AG04450 (cell line): ENCODE measurements around the gene UNKL. TPM values are rescaled to one million over a fixed set of nuclear protein-coding genes. Genes with fewer than 3 reads are reported as not detected.

Source experiments
- CTCF ChIA-PET: fragments of 300-600, 350-600 bp; formaldehyde crosslinking; extraction: SDS; loops from one replicate; lab custom pipeline; 2022; ENCODE audit warnings: antibody characterized with exemption, inconsistent platforms; lab: Charles Lee
- POLR2A ChIA-PET: fragments of 350-600 bp; formaldehyde crosslinking; extraction: SDS; loops from one replicate; lab custom pipeline; 2021; ENCODE audit warnings: antibody characterized with exemption, inconsistent platforms; lab: Yijun Ruan, JAX
- DNase-seq: peaks from one replicate; pipeline ENCODE4 v3.0.0-alpha.2; 2011; ENCODE audit warnings: low read depth, low spot score
- H3K27ac ChIP-seq: one replicate; pipeline ENCODE4 v1.5.1; 2012; ENCODE audit warnings: low read depth, low read length, control low read depth
- H3K27me3 ChIP-seq: one replicate; pipeline ENCODE4 v1.6.0; 2012; ENCODE audit warnings: low read length; ENCODE audit not compliant: control insufficient read depth, insufficient read depth
- H3K4me3 ChIP-seq: 2 replicates; pipeline ENCODE4 v1.5.1; 2011; ENCODE audit warnings: mild to moderate bottlenecking, low read depth, low read length, control low read depth
- H3K9me3 ChIP-seq: 2 replicates; pipeline ENCODE4 v1.5.1; 2012; ENCODE audit warnings: low read length; ENCODE audit not compliant: control insufficient read depth, insufficient read depth
- polyA plus RNA-seq: library from polyadenylated mRNA; depleted of rRNA; stranded (reverse); fragments of >200 nt; gene quantifications from 2 replicates; pipeline ENCODE4 v1.2.3, GENCODE V29; 2011
- TF ChIP-seq, protein P1 (sequence below): IDR thresholded peaks from 2 replicates; pipeline ENCODE4 v1.5.1; 2011; ENCODE audit warnings: low read depth, low read length, control low read depth, inconsistent platforms

The UNKL gene
- polyA plus RNA-seq, 1 experiment, result 7.6 TPM

DNA sequence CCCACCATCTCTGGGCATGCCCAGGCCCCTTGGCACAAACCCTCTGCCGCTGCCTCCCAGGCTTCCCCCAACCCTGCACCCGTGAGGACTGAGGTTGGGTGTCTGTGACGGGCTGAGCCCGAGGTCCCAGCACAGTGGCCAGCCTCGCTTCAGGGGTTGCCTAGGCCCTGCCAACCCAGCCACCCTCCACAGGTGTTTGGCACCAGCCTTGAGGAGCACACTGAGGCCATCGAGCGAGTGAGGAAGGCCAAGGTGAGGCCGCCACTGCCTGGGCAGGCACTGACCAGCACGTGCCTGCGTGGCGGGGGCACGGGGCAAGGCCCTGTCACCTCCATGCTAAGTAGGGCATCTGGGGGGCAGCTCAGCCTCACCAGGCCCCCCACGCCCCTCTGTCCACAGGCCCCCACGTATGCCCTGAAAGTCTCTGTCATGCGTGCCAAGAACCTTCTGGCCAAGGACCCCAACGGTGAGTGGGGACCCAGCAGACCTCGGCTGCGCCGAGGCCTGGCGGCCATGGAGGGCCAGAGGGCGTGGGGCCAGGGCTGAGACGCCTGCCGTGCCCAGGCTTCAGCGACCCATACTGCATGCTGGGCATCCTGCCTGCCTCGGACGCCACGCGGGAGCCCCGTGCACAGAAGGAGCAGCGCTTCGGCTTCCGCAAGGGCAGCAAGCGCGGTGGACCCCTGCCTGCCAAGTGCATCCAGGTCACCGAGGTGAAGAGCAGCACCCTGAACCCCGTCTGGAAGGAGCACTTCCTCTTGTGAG, 73.6 kb downstream of the UNKL start:
- ChIA-PET CTCF (no interaction called here), POLR2A (no interaction called here)
- no peaks in the 10 kb centered on the region; the same call in 1 of the 2 replicates for H3K9me3 ChIP-seq
- no peak for DNase-seq
- H3K27me3 ChIP-seq, result peaks cover 7% of the 10 kb centered on the region
- TF ChIP-seq, protein P1, sequence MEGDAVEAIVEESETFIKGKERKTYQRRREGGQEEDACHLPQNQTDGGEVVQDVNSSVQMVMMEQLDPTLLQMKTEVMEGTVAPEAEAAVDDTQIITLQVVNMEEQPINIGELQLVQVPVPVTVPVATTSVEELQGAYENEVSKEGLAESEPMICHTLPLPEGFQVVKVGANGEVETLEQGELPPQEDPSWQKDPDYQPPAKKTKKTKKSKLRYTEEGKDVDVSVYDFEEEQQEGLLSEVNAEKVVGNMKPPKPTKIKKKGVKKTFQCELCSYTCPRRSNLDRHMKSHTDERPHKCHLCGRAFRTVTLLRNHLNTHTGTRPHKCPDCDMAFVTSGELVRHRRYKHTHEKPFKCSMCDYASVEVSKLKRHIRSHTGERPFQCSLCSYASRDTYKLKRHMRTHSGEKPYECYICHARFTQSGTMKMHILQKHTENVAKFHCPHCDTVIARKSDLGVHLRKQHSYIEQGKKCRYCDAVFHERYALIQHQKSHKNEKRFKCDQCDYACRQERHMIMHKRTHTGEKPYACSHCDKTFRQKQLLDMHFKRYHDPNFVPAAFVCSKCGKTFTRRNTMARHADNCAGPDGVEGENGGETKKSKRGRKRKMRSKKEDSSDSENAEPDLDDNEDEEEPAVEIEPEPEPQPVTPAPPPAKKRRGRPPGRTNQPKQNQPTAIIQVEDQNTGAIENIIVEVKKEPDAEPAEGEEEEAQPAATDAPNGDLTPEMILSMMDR, result no peak
- H3K4me3 ChIP-seq, result no peak overlapping the region
- H3K27ac ChIP-seq, result no peak overlapping the region

DNA sequence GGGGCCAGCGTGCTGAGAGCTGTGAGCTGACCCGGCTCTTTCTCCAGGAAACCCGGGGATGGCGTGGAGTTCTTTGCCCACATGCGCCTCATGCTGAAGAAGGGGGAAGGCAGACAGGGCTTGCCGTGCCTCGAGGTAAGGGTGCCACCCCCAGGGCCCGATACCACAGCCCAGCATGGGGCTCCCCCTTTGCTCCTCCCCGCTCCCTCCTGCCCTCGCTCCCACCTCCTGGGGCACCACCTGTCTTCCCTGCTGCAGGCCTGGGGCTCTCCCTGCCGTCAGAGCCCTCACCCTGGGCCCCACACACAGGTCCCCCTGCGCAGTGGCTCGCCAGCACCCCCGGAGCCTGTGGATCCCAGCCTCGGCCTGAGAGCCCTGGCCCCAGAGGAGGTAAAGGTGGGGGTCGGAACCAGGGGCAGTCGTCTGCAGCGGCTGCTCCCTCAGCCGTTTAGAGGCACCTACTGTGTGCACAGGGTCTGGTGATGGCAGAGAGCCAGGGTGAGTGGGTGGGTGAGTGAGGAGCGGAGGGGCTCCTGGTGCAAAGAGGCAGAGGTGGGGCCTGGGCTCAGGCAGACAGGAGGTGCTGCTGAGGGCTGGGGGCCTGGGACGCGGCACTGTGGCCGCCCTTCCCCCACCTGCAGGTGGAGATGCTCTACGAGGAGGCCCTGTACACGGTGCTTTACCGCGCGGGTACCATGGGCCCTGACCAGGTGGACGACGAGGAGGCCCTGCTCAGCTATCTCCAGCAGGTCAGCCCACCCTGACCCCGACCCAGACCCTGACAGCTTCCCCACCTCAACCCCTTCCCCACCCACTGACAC, 75.4 kb downstream of the UNKL start:
- no peak for DNase-seq
- H3K9me3 ChIP-seq, result no peaks in the 10 kb centered on the region; the same call in 1 of the 2 replicates
- TF ChIP-seq, protein P1, result no peak
- ChIA-PET CTCF (no interaction called here), POLR2A (no interaction called here)
- peaks cover 26% of the 10 kb centered on the region for H3K27me3 ChIP-seq
- H3K27ac ChIP-seq, result no peak overlapping the region
- H3K4me3 ChIP-seq, result no peak overlapping the region

DNA sequence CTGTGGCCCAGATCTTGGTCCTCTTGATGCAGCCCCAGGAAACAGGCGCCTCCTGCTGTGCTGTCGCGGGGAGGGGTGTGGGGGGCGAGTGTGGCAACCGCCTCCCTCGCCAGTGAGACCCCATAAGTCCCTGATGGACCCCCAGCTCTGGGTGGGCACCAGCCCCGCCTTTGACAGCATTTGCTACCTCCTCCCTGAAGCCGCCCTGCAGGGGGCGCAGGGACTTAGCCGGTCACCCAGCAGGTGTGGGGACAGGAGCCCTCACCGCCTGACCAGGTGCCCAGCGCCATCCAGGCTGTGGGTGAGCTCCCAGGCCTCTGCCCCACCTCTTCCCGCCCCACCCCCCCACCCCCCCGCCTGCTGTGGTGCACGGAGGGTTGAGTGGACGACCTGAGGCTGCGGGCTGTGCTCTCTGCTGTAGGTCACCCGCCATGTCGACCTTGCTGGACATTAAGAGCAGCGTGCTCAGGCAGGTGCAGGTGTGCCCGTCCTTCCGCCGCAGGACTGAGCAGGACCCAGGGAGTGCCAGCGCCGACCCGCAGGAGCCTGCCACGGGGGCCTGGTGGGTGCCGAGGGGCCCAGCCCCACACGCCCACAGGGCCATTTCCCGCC, 76.3 kb downstream of the UNKL start:
- TF ChIP-seq, protein P1, result peak; percentile 30; the same call in 1 of the 2 replicates
- POLR2A ChIA-PET, result interaction anchor here (0.8 kb wide), 1 partner anchor 29 kb away, joined by 3 read pairs; the partner anchor contains the start of gene UBE2I
- CTCF ChIA-PET, result interaction anchor here (1.4 kb wide), 1 partner anchor 25 kb away, joined by 4 read pairs; no protein-coding TSS in a partner anchor
- no peak overlapping the region for H3K4me3 ChIP-seq
- H3K27me3 ChIP-seq, result peaks cover 30% of the 10 kb centered on the region
- no peak overlapping the region for H3K27ac ChIP-seq
- no peaks in the 10 kb centered on the region; the same call in 1 of the 2 replicates for H3K9me3 ChIP-seq
- no peak for DNase-seq

DNA sequence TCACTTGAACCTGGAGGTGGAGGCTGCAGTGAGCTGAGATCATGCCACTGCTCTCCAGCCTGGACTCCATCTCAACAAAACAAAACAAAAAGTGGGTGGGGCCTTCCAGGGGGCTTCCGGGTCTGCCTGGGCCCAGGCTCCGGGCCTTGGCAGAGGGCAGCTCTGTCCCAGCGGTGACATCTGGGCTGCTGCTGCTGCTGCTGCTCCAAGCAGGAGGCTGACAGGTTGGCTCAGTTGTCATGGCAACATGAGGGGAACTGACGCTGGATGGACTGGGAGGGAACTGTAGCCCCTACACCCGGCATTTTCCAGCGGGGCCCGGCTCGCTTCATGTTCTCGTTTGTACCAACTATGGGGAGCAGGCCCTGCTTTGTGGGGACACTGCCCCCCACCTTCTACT, 77.0 kb downstream of the UNKL start:
- Histone ChIP-seq H3K27me3 (peaks cover 38% of the 10 kb centered on the region), H3K4me3 (no peak overlapping the region), H3K27ac (no peak overlapping the region), H3K9me3 (no peaks in the 10 kb centered on the region; the same call in 1 of the 2 replicates)
- no peak for DNase-seq
- ChIA-PET POLR2A (interaction anchor here (0.8 kb wide), 1 partner anchor 28 kb away, joined by 3 read pairs; the partner anchor contains the start of gene UBE2I), CTCF (interaction anchor here (1.4 kb wide), 1 partner anchor 26 kb away, joined by 4 read pairs; no protein-coding TSS in a partner anchor)
- TF ChIP-seq, protein P1, result no peak
